B cell (primary cell): ENCODE measurements around the gene KCNH1. TPM values are rescaled to one million over a fixed set of nuclear protein-coding genes. Genes with fewer than 3 reads are reported as not detected.

Experiments used
- ATAC-seq: fragments of 200-7000 bp; cut with Tn5 transposase; one replicate; pipeline ENCODE4 v1.10.0; 2021; ENCODE audit warnings: low read depth, mild to moderate bottlenecking, moderate number of reproducible peaks, moderate library complexity
- CTCF ChIA-PET: fragments of 350-600 bp; sonication (Branson Sonifier 250); formaldehyde crosslinking; loops from one replicate; lab custom pipeline; 2021; ENCODE audit warnings: antibody characterized with exemption, inconsistent platforms; lab: Charles Lee
- POLR2A ChIA-PET: fragments of 350-600 bp; sonication (Branson Sonifier 250); formaldehyde crosslinking; loops from one replicate; lab custom pipeline; 2021; ENCODE audit warnings: antibody characterized with exemption; lab: Charles Lee
- DNase-seq: peaks from one replicate; pipeline ENCODE4 v3.0.0; 2013
- H2AFZ ChIP-seq: 2 replicates; pipeline ENCODE4 v1.6.1; 2012; ENCODE audit warnings: mild to moderate bottlenecking, low read depth, low read length; ENCODE audit not compliant: insufficient read depth, poor library complexity, severe bottlenecking
- H3K27ac ChIP-seq, 2 donors: 1 replicate in 1 of 2; 2 replicates in 1 of 2; pipeline ENCODE4 v1.5.1; 2012 to 2013; ENCODE audit warnings: low read length in 2 of 2, mild to moderate bottlenecking in 2 of 2, moderate library complexity in 1 of 2
- H3K27me3 ChIP-seq, 4 experiments: fragments of 200-600 bp in 1 of 4; sonication (generic) in 1 of 4; replicated peaks in 1 of 4; 1 replicate in 2 of 4; 2 replicates in 2 of 4; pipeline versions ENCODE4 v1.6.1 to v1.7.0; 2013 to 2016; ENCODE audit warnings: low read length in 3 of 4, mild to moderate bottlenecking in 2 of 4, mixed read lengths in 1 of 4, moderate library complexity in 1 of 4; ENCODE audit not compliant: insufficient read depth in 4 of 4, control insufficient read depth in 3 of 4; ENCODE audit errors: control extremely low read depth in 1 of 4
- H3K36me3 ChIP-seq, 2 experiments: replicated peaks in 1 of 2; 1 replicate in 1 of 2; 2 replicates in 1 of 2; pipeline versions ENCODE4 v1.6.1 to v1.7.1; 2013; ENCODE audit warnings: low read length in 1 of 2; ENCODE audit not compliant: insufficient read depth in 2 of 2, control insufficient read depth in 1 of 2; ENCODE audit errors: control extremely low read depth in 1 of 2, extremely low read depth in 1 of 2
- H3K4me1 ChIP-seq, 2 donors: fragments of 200-600 bp in 1 of 2; sonication (generic) in 1 of 2; 1 replicate in 1 of 2; 2 replicates in 1 of 2; pipeline versions ENCODE4 v1.5.1 to v1.6.1; 2013 to 2017; ENCODE audit warnings: low read length in 2 of 2; ENCODE audit not compliant: control insufficient read depth in 2 of 2, insufficient read depth in 2 of 2
- H3K4me2 ChIP-seq: replicated peaks from 2 replicates; pipeline ENCODE3; 2012; ENCODE audit warnings: mild to moderate bottlenecking, low read depth, low read length; ENCODE audit not compliant: poor library complexity, severe bottlenecking
- H3K4me3 ChIP-seq, 5 experiments: fragments of 200-600 bp in 1 of 5; sonication (generic) in 1 of 5; 1 replicate in 3 of 5; 2 replicates in 2 of 5; pipeline versions ENCODE4 v1.5.1 to v1.7.0; 2011 to 2016; ENCODE audit warnings: low read length in 4 of 5, mild to moderate bottlenecking in 4 of 5, low read depth in 2 of 5, control low read depth in 1 of 5, moderate library complexity in 1 of 5; ENCODE audit not compliant: insufficient read depth in 1 of 5; ENCODE audit errors: control extremely low read depth in 1 of 5, extremely low read depth in 1 of 5
- H3K79me2 ChIP-seq: fragments of 200-600 bp; sonication (generic); one replicate; pipeline ENCODE4 v1.6.0; 2016; ENCODE audit warnings: low read length; ENCODE audit not compliant: control insufficient read depth, insufficient read depth
- H3K9ac ChIP-seq: fragments of 200-600 bp; sonication (generic); 2 replicates; pipeline ENCODE4 v1.6.1; 2017; ENCODE audit warnings: mild to moderate bottlenecking, low read length, moderate library complexity
- H3K9me3 ChIP-seq, 3 donors: one replicate each; pipeline versions ENCODE4 v1.6.1 to v1.7.1; 2013; ENCODE audit warnings: low read length in 2 of 3; ENCODE audit not compliant: control insufficient read depth in 2 of 3, insufficient read depth in 1 of 3; ENCODE audit errors: control extremely low read depth in 1 of 3
- H4K20me1 ChIP-seq: 2 replicates; pipeline ENCODE4 v1.6.0; 2012; ENCODE audit warnings: mild to moderate bottlenecking, low read length; ENCODE audit not compliant: insufficient read depth, control insufficient read depth, poor library complexity, severe bottlenecking
- H3K27ac Mint-ChIP-seq: one replicate; pipeline ENCODE4 v1.8.0; 2021; ENCODE audit warnings: mixed read lengths
- H3K27me3 Mint-ChIP-seq: one replicate; pipeline ENCODE4 v1.8.0; 2021; ENCODE audit warnings: mixed read lengths
- H3K4me1 Mint-ChIP-seq: one replicate; pipeline ENCODE4 v1.8.0; 2021; ENCODE audit warnings: mixed read lengths
- H3K4me3 Mint-ChIP-seq: one replicate; pipeline ENCODE4 v1.8.0; 2021; ENCODE audit warnings: mixed read lengths
- H3K9me3 Mint-ChIP-seq: one replicate; pipeline ENCODE4 v1.8.0; 2022; ENCODE audit warnings: mixed read lengths; ENCODE audit not compliant: insufficient read depth
- CTCF ChIP-seq: fragments of 200-600 bp; IDR thresholded peaks from one replicate; pipeline ENCODE4 v1.8.0; 2022; ENCODE audit warnings: antibody characterized with exemption, mild to moderate bottlenecking
- EZH2 ChIP-seq: IDR thresholded peaks from 2 replicates; pipeline ENCODE4 v1.6.1; 2012; ENCODE audit warnings: borderline replicate concordance, low read depth, mild to moderate bottlenecking, moderate library complexity, low read length; ENCODE audit not compliant: insufficient read depth, poor library complexity, severe bottlenecking
- WGBS: methylation state at CpG from one replicate; pipeline ENCODE4 v1.1.5; 2013; ENCODE audit warnings: missing lambda C conversion rate; ENCODE audit not compliant: insufficient coverage; 5-methylcytosine and 5-hydroxymethylcytosine counted together
- intact Hi-C: fragments of 100-400 bp; cut with micrococcal nuclease; formaldehyde crosslinking; loops from one replicate; pipeline ENCODE4 v1.10.0; 2022
- polyA plus RNA-seq: library from polyadenylated mRNA; depleted of rRNA; stranded (reverse); fragments of >200 nt; gene quantifications from 2 replicates; pipeline ENCODE4 v1.2.3, GENCODE V29; 2012
- total RNA-seq, 2 donors: library from RNA; stranded (reverse); fragments of 120-200 nt in 1 of 2; gene quantifications; 1 replicate in 1 of 2; 2 replicates in 1 of 2; pipeline versions ENCODE4 v1.2.3 to v1.2.4, GENCODE V29; 2013 to 2022

Gene KCNH1
- total and polyA plus RNA-seq, 2 donors (not counting 1 experiment from before 2014, with no cell fraction given): not detected

GRCh38 chr1:210777914-210778313 lies 356.0 kb downstream of the KCNH1 start:
- Histone ChIP-seq H3K9me3 (no peaks in the 10 kb centered on the region), H3K27ac (no peak overlapping the region), H3K27me3 (no peaks in the 10 kb centered on the region), H3K4me3 (no peak overlapping the region), H4K20me1 (no peaks in the 10 kb centered on the region), H3K4me2 (no peak overlapping the region), H2AFZ (no peak overlapping the region), H3K9ac (no peak overlapping the region), H3K79me2 (no peaks in the 10 kb centered on the region), H3K4me1 (no peaks in the 10 kb centered on the region), H3K36me3 (no peaks in the 10 kb centered on the region)
- DNase-seq (no peak), ATAC-seq (no peak)
- Mint-ChIP-seq H3K9me3 (no peaks in the 10 kb centered on the region), H3K4me1 (no peaks in the 10 kb centered on the region), H3K4me3 (no peak overlapping the region), H3K27ac (no peak overlapping the region), H3K27me3 (peaks cover 22% of the 10 kb centered on the region)
- TF ChIP-seq EZH2 (no peak), CTCF (no peak)
- ChIA-PET CTCF (no interaction called here), POLR2A (no interaction called here)
- intact Hi-C loops: no loop called here
- 96% methylated on average over 2 of the region's 2 CpGs for WGBS

- H3K27ac ChIP-seq: no peak overlapping the region
- no peaks in the 10 kb centered on the region for H3K9me3 ChIP-seq
- TF ChIP-seq EZH2 (no peak), CTCF (no peak)
- Mint-ChIP-seq H3K4me1 (no peaks in the 10 kb centered on the region), H3K4me3 (no peak overlapping the region), H3K9me3 (no peaks in the 10 kb centered on the region), H3K27ac (no peak overlapping the region), H3K27me3 (peaks cover 17% of the 10 kb centered on the region)
- H3K4me1 ChIP-seq: no peaks in the 10 kb centered on the region
- H3K4me3 ChIP-seq: no peak overlapping the region
- intact Hi-C loops: no loop called here
- ATAC-seq (no peak), DNase-seq (no peak)
- H3K4me2 ChIP-seq: no peak overlapping the region
- H3K36me3 ChIP-seq: no peaks in the 10 kb centered on the region
- no peak overlapping the region for H2AFZ ChIP-seq
- H3K79me2 ChIP-seq: no peaks in the 10 kb centered on the region
- H3K9ac ChIP-seq: no peak overlapping the region
- ChIA-PET POLR2A (no interaction called here), CTCF (no interaction called here)
- no peaks in the 10 kb centered on the region for H3K27me3 ChIP-seq
- WGBS: 89% methylated on average over 1 of the region's 3 CpGs
- H4K20me1 ChIP-seq: no peaks in the 10 kb centered on the region
Measured at GRCh38 chr1:210776712-210777111, 357.2 kb downstream of the KCNH1 start.
